ENCODE results near the gene ZNF786.
"Not testable (repeated sequence)": the region's sequence is repeated elsewhere in the genome, so short reads cannot be mapped to it uniquely, and the experiment has no call there.

ZNF786 gene

DNA sequence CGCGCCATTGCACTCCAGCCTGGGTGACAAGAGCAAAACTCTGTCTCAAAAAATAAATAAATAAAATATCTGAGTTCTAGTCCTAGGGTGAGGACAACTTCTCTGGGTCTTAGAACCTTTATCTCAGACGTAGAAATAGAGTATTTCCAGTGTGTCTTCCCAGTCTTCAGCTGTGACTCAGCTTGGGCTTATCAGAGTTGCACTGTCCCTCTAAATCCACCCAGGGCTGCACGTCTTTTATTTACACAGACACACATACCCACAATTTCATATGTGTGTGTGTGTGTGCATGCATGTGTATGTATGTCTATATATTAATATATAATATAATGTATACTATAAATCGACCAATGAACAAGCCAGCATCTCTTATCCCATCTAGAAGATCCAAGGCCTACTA, 49.2 kb downstream of the ZNF786 start:
- H3K4me3 ChIP-seq (ENCODE audit: low read length) = no peak overlapping the region

GRCh38 chr7:149038641-149039040, 51.9 kb downstream of the ZNF786 start:
- H3K27me3 ChIP-seq (ENCODE audit: insufficient read depth, low read length); H2AFZ ChIP-seq (ENCODE audit: low read depth, low read length); H3K36me3 ChIP-seq (ENCODE audit: insufficient read depth, low read length); H3K9me3 ChIP-seq (ENCODE audit: low read length); H3K4me1 ChIP-seq (ENCODE audit: insufficient read depth, low read length); H3K4me3 ChIP-seq (ENCODE audit: low read length): not testable (repeated sequence)

More for the DNA sequence above, 49.2 kb downstream of the ZNF786 start:
- Histone ChIP-seq H3K36me3 (ENCODE audit: insufficient read depth, low read length) (no peaks in the 10 kb centered on the region), H2AFZ (ENCODE audit: low read depth, low read length) (no peak overlapping the region), H3K9me3 (ENCODE audit: low read length) (peaks cover 2% of the 10 kb centered on the region), H3K27me3 (ENCODE audit: insufficient read depth, low read length) (no peaks in the 10 kb centered on the region), H3K4me1 (ENCODE audit: insufficient read depth, low read length) (no peaks in the 10 kb centered on the region)

GRCh38 chr7:149036676-149037075, 53.8 kb downstream of the ZNF786 start:
- Histone ChIP-seq H3K9me3 (ENCODE audit: low read length) (peaks cover 2% of the 10 kb centered on the region), H3K4me3 (ENCODE audit: low read length) (no peak overlapping the region), H3K4me1 (ENCODE audit: insufficient read depth, low read length) (no peaks in the 10 kb centered on the region), H2AFZ (ENCODE audit: low read depth, low read length) (no peak overlapping the region), H3K27me3 (ENCODE audit: insufficient read depth, low read length) (no peaks in the 10 kb centered on the region), H3K36me3 (ENCODE audit: insufficient read depth, low read length) (no peaks in the 10 kb centered on the region)

DNA sequence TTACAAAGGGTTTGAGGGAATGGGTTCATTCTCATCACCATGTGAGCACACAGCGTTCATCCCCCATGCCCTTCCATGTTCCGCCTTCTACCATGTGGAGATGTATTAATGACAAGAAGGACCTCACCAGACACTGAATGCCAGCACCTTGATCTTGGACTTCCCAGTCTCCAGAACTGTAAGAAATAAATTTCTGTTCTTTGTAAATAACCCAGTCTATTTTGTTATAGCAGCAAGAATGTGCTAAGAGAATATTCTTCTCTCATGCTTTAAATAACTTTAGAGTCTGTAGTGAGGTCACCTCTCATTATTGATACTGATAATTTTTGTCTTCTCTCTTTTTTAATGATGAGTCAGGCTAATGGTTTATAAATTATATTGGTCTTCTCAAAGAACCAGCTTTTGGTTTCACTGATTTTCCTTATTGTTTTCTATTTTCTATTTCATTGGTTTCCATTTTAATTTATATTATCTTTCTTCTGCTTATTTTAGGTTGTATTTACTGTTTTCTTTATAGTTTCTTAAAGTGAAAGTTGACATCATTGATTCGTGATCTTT, 59.1 kb downstream of the ZNF786 start:
- Histone ChIP-seq H2AFZ (ENCODE audit: low read depth, low read length) (no peak overlapping the region), H3K9me3 (ENCODE audit: low read length) (no peaks in the 10 kb centered on the region), H3K4me3 (ENCODE audit: low read length) (no peak overlapping the region), H3K4me1 (ENCODE audit: insufficient read depth, low read length) (peaks cover 12% of the 10 kb centered on the region), H3K36me3 (ENCODE audit: insufficient read depth, low read length) (no peaks in the 10 kb centered on the region), H3K27me3 (ENCODE audit: insufficient read depth, low read length) (no peaks in the 10 kb centered on the region)

DNA sequence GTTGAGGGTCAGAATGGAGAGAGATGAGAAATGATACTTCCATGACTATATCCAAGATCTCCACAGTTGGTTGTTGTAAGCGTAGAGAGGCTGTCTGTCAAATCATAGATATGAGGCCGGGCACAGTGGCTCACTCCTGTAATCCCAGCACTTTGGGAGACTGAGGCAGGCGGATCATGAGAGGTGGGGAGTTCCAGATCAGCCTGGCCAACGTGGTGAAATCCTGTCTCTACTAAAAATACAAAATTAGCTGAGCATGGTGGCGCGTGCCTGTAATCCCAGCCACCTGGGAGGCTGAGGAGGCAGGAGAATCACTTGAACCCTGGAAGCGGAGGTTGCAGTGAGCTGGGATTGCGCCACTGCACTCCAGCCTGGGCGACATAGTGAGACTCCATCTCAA, 60.1 kb downstream of the ZNF786 start:
- not testable (repeated sequence) for H3K4me3 ChIP-seq (ENCODE audit: low read length); H3K27me3 ChIP-seq (ENCODE audit: insufficient read depth, low read length); H2AFZ ChIP-seq (ENCODE audit: low read depth, low read length); H3K36me3 ChIP-seq (ENCODE audit: insufficient read depth, low read length); H3K9me3 ChIP-seq (ENCODE audit: low read length)
- peaks cover 12% of the 10 kb centered on the region for H3K4me1 ChIP-seq (ENCODE audit: insufficient read depth, low read length)

DNA sequence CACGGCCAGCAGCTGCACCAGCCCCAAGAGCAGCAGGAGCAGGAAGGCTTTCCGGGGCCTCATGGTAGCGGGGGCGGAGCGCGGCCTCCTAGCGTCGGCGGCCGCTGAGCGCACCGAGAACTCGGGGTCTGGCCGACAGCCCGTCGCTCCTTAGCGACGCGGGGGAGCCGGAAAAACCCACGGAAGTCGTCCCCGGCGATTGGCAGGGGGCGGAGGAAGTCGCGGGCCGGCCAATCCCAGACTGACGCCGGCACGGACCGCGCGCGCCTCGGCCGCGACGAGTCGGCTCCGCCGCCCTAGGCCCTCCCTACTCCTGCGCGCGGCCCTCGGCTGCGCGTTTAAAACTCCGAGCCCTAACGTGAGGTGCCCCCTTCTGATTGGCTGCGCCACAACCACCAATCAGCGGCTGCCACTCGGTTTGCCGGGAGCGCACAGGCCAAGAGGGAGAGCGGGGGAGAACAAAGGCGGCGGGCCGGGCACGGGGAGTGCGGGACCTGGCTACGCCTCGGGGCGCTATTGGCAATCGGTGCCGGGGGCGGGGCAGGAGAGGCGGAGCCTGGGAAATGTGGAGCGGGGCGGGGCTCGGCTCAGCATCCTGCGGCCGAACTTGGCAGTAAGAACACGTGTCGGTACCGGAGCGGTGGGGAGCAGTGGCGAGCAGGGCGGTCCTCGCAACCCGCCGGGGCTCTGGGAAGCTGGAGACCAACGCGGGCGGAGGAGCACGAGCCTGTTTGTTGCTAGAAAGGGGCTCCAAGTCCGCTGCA, 62.0 kb downstream of the ZNF786 start, which contains the start of gene PDIA4:
Gene PDIA4 (minus strand): TSS at position 160 of the 764 bp plus-strand sequence. CDS start 97 bp downstream, at position 63.
- Histone ChIP-seq H3K27me3 (ENCODE audit: insufficient read depth, low read length) (no peaks in the 10 kb centered on the region), H3K36me3 (ENCODE audit: insufficient read depth, low read length) (peaks cover 13% of the 10 kb centered on the region), H2AFZ (ENCODE audit: low read depth, low read length) (peak within 1 kb of the TSS; percentile 97), H3K4me3 (ENCODE audit: low read length) (peak within 1 kb of the TSS; percentile 92), H3K9me3 (ENCODE audit: low read length) (no peaks in the 10 kb centered on the region), H3K4me1 (ENCODE audit: insufficient read depth, low read length) (peaks cover 12% of the 10 kb centered on the region)

DNA sequence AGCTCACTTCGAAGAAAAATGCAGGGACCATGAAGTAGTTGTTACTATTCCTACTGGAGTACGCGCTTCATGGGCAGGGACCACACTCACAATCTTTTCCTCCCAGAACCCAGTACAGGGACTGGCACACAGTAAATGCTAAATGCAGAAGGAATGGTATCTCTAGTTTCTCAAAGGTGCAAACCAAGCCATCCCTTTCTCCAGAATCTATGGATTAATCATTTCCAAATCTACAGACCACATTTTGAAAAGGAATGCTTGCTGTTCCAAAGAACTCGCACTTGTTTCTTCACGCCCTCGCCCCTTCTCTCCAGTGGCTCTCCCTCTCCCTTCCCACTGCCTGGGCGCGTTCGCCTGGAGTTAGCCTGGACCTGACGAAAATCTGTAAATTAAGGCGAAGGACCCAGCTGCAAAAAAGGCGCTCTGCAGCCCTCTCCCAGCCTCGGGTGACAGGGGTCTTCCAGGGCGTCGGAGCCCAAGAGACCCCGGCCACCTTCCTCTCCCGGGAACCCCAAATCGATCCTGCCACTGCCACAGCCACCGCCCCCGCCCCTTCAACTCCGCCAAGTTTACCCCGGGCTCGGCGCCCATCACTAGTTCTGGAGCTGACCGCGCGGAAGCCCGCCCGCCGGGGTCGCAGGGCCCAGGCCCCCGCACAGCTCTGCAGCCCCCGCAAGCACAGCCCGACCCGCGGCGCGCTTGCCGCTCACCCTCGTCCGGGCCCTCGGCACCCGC, 62.7 kb downstream of the ZNF786 start:
- H2AFZ ChIP-seq (ENCODE audit: low read depth, low read length) = peak overlapping the region; percentile 51
- H3K4me3 ChIP-seq (ENCODE audit: low read length) = peak overlapping the region; percentile 92
- H3K36me3 ChIP-seq (ENCODE audit: insufficient read depth, low read length) = peaks cover 16% of the 10 kb centered on the region
- no peaks in the 10 kb centered on the region for H3K9me3 ChIP-seq (ENCODE audit: low read length)
- no peaks in the 10 kb centered on the region for H3K27me3 ChIP-seq (ENCODE audit: insufficient read depth, low read length)
- H3K4me1 ChIP-seq (ENCODE audit: insufficient read depth, low read length) = peaks cover 12% of the 10 kb centered on the region

- peak overlapping the region; percentile 92 for H3K4me3 ChIP-seq (ENCODE audit: low read length)
Measured at GRCh38 chr7:149027055-149027454, 63.5 kb downstream of the ZNF786 start.

DNA sequence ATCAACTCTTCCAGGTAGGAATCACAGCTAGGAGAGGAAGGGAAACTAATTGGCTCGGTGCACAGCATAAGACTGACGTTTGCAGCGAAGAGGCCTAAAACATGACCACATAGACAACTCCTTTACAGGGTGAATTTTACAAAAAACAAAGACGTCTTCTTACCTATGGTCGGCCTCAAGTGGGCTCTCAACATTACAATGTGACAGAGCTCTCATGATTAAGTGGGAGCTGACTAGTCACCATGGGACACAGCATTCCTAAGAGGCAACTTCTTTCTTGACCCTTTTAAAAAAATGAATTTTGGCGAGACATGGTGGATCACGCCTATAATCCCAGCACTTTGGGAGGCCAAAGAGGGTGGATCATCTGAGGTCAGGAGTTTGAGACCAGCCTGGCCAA, 66.9 kb downstream of the ZNF786 start:
- Histone ChIP-seq H3K4me3 (ENCODE audit: low read length) (no peak overlapping the region), H3K4me1 (ENCODE audit: insufficient read depth, low read length) (peaks cover 12% of the 10 kb centered on the region), H3K36me3 (ENCODE audit: insufficient read depth, low read length) (peaks cover 38% of the 10 kb centered on the region), H2AFZ (ENCODE audit: low read depth, low read length) (no peak overlapping the region), H3K27me3 (ENCODE audit: insufficient read depth, low read length) (no peaks in the 10 kb centered on the region), H3K9me3 (ENCODE audit: low read length) (no peaks in the 10 kb centered on the region)

More at GRCh38 chr7:149027055-149027454, 63.5 kb downstream of the ZNF786 start:
- Histone ChIP-seq H2AFZ (ENCODE audit: low read depth, low read length) (no peak overlapping the region), H3K27me3 (ENCODE audit: insufficient read depth, low read length) (no peaks in the 10 kb centered on the region), H3K36me3 (ENCODE audit: insufficient read depth, low read length) (peaks cover 16% of the 10 kb centered on the region), H3K4me1 (ENCODE audit: insufficient read depth, low read length) (peaks cover 12% of the 10 kb centered on the region), H3K9me3 (ENCODE audit: low read length) (no peaks in the 10 kb centered on the region)

DNA sequence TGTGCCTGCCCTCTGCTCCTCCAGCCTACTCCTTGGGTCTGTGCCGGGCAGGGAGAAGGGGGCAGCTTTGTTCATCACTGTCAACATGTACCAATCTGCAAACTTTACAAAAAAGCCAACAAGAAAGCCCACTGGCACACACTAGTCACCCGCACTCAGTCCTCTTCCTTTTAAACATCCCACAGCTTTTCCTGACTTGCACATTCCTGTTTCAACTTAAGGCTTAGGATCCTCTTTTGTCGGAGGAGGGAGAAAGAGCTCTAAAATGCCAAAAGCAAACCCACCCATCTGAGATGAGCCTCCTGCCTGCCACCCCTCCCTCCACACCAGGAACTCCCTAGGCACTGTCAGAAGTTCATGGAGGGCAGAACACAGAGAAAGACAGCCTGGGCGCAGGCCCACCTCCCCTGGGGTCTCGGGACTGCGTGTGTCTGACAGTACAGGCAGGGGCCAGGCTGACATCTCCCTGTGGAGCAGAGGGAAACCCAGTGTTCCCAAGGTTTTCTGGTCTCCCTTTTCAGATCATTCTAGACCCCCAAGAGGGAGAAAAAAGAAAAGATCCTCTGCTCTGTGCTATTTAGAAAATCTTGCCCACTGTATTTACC, 67.7 kb downstream of the ZNF786 start:
- Histone ChIP-seq H2AFZ (ENCODE audit: low read depth, low read length) (no peak overlapping the region), H3K36me3 (ENCODE audit: insufficient read depth, low read length) (peaks cover 41% of the 10 kb centered on the region), H3K27me3 (ENCODE audit: insufficient read depth, low read length) (no peaks in the 10 kb centered on the region), H3K9me3 (ENCODE audit: low read length) (no peaks in the 10 kb centered on the region), H3K4me3 (ENCODE audit: low read length) (no peak overlapping the region), H3K4me1 (ENCODE audit: insufficient read depth, low read length) (peaks cover 12% of the 10 kb centered on the region)

DNA sequence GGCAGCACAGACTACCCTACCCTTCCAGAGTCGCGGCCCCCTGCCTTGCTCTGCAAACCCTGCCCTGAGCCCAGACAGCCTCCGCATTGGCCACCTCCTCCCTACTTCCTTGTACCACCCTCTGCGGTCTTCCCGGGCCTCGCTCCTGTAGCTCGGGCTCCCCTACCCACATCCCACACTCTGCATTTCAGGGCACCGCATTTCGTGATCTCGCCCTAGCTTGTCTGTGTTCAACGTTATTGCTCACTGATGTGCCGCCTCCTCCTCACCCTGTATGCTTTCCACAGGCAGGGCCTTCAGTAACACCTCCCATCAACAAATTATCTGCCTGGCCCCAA, 68.8 kb downstream of the ZNF786 start:
- H2AFZ ChIP-seq (ENCODE audit: low read depth, low read length) = no peak overlapping the region
- no peak overlapping the region for H3K4me3 ChIP-seq (ENCODE audit: low read length)
- H3K9me3 ChIP-seq (ENCODE audit: low read length) = no peaks in the 10 kb centered on the region
- H3K27me3 ChIP-seq (ENCODE audit: insufficient read depth, low read length) = no peaks in the 10 kb centered on the region
- H3K4me1 ChIP-seq (ENCODE audit: insufficient read depth, low read length) = peaks cover 3% of the 10 kb centered on the region
- H3K36me3 ChIP-seq (ENCODE audit: insufficient read depth, low read length) = peaks cover 47% of the 10 kb centered on the region

DNA sequence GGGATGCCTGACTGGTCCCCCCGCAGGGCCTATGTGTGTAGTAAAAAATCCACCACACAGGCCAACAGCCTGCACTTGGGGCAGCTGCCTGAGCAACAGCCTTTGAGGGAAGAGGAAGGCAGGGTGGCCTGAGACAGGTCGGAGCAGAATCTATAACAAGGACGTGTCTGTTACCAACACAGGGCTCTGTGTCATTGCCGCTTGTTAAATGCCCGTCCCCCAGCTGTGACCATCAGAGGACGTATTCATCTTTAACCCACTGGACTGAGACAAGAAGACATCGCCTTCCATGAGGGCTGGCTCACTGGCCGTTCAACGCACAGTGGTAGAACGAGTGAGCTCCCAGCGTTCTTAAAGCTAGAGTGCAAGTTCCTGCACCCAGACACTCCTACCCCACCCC, 70.0 kb downstream of the ZNF786 start:
- no peak overlapping the region for H3K4me3 ChIP-seq (ENCODE audit: low read length)
- H2AFZ ChIP-seq (ENCODE audit: low read depth, low read length) = no peak overlapping the region
- no peaks in the 10 kb centered on the region for H3K27me3 ChIP-seq (ENCODE audit: insufficient read depth, low read length)
- H3K9me3 ChIP-seq (ENCODE audit: low read length) = no peaks in the 10 kb centered on the region
- no peaks in the 10 kb centered on the region for H3K4me1 ChIP-seq (ENCODE audit: insufficient read depth, low read length)
- H3K36me3 ChIP-seq (ENCODE audit: insufficient read depth, low read length) = peaks cover 51% of the 10 kb centered on the region

All from neuron (in vitro differentiated cells).